HG03064 (cell line): Measurements from ENCODE around the gene ACKR2.
"Not testable (repeated sequence)": the region's sequence is repeated elsewhere in the genome, so short reads cannot be mapped to it uniquely, and the experiment has no call there.

Source experiments
- ATAC-seq: cut with Tn5 transposase; IDR thresholded peaks from one replicate; pipeline ENCODE4 v1.9.1; 2021; ENCODE audit warnings: low read depth; ENCODE audit not compliant: unreplicated experiment

Gene ACKR2

DNA sequence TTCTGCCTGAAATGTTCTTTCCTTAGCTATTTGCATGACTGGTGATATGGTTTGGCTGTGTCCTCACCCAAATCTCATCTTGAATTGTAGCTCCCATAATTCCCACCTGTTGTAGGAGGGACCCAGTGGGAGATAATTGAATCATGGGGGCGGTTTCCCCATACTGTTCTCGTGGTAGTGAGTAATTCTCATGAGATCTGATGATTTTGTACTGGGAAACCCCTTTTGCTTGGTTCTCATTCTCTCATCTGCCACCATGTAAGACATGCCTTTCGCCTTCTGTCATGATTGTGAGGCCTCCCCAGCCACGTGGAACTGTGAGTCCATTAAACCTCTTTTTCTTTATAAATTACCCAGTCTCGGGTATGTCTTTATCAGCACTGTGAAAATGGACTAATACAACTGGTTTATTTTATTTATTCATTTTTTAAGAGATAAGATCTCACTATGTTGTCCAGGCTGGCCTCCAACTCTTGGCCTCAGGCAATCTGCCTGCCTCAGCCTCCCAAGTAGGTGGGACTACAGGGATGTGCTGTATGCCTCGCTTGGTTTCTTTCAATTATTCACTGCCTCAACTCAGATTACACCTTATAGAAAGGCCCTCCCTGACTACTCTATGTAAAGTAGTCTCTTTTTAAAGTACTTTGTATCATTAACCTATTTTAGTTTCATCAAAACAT, 74.1 kb downstream of the ACKR2 start:
- not testable (repeated sequence) for ATAC-seq

DNA sequence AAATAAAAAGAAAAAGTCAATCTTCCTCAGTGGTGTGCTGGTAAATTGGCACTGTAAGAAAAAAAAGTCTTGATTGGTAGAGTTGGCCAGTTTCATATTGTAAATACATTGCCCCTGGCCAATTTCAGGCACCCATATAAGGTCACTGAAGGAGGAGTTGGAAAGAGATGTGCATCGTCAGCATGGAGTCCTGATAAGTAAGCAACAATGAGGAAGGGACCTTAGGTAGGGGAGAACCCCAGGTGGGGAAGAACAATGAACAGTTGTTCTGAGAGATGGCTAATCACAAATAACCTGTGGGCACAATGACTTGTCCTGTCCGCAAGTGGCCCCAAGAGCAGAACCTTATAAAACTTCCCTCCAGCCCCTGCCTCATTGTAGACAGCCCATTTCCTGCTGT, 75.1 kb downstream of the ACKR2 start:
- no peak for ATAC-seq

DNA sequence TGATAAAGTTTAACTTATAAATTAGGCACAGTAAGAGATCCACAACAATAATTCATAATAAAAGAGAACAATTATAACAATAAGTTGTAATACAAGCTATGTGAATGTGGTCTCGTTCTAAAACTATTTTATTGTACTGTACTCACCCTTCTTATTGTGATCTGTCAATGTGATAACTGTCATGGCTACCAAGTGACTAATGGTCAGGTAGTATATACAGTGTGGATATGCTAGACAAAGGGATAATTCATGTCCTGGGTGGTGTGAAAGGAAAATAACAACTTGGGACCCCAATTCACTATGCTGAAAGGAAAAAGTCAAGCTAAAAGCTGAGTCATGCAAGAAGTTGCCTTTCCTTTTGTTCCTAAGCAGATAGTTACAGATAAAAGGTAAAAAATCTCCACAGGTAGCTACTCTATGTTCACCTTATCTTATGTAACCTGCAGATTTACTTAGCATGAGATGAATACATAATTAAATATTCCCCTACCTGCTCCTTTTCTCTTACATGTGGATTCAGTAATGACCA, 77.1 kb downstream of the ACKR2 start:
- no peak for ATAC-seq

DNA sequence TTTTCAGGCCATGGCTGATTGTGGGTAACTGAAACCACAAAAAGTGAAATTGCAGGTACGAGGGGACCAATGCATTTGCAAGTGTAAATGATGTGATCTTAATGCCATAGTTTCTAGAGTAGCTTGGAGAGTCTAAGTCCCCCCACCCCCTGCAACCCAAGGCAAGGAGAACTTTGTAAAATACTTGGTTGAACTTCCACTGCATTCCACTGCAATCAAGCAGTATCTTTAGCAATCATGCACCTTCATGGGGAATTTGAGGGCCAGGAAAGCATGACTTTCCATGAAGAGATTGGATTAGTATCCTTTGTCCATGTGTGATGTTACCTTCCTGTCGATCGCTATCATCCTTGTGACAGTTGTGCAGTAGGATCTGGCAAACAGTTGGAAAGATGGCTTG, 77.8 kb downstream of the ACKR2 start:
- ATAC-seq: no peak

DNA sequence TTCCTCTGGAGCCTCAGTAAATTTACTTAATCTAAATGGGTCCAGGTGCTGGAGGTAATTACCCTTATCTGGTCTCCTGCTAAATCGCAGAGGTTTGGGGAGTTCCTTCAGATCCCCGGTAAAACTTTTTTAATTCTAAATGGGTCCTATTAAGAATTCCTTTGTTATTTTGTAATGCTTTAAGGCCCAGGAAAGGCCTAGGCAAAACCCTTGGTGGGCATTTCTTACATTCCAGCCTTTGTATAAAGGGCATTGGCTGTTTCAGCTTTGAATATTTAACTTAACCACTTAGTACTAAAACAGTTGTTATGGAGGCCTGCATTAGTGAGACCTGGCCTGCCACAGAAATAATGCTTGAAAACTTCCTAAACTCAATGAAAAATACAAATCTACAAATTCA, 81.8 kb downstream of the ACKR2 start:
- ATAC-seq: no peak

DNA sequence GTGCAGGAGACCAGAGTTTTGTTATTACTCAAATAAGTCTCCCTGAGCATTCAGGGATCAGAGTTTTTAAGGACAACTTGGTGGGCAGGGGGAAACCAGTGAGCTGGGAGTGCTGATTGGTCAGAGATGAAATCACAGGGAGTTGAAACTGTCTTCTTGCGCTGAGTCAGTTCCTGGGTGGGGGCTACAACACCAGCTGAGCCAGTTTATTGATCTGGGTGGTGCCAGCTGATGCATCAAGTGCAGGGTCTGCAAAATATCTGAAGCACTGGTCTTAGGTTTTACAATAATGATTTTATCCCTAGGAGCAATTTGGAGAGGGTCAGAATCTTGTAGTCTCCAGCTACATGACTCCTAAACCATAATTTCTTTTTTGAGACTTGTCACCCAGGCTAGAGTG, 82.9 kb downstream of the ACKR2 start:
- ATAC-seq: no peak

DNA sequence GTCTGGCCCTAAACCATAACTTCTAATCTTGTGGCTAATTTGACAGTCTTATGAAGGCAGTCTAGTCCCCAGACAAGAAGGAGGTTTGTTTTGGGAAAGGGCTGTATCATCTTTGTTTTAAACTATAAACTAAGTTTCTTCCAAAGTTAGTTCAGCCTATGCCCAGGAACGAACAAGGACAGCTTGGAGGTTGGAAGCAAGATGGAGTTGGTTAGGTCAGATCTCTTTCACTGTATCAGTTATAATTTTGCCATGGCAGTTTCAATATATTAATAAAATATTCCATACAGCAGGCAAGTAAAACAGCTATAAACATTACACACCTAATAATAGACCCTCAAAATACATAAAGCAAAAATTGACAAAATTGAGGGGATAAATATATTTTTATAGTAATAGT, 83.6 kb downstream of the ACKR2 start:
- no peak for ATAC-seq

DNA sequence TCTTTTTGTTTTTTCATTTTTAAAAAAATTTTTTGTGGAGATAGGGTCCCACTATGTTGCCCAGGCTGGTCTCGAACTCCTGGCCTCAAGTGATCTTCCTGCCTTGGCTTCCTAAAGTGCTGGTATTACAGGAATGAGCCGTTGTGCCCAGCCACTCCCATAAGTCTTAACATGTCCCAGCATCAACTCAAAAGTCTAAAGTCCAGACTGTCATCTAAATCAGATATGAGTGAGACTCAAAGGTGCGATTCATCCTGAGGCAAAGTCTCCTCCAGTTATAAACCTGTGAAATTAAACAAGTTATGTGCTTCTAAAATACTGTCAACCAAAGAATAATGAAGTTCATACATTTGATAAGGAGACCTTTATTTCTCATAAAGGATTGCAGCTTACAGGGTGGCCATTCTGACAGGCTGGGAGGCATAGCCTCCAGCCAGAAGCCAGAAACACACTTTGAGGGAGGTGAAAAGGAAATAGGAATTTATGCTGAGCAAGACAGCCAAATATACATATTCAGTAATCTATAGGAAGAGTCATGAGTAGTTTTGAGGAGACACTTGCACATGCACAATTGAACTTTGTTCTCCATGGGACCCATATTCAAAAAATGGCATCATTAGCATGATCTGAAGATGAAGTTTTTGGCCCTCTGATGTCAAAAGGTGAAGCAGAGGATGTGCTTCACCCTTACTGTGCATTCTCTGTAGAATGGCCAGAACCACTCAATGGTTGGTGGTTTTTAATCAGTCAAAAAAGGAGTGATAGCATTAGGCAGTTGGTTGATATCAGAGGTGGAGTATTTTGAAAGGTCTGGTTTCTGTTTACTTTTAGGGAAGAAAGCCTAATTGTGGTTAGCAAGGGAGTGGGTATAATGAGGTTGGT, 85.7 kb downstream of the ACKR2 start:
- ATAC-seq: no peak

DNA sequence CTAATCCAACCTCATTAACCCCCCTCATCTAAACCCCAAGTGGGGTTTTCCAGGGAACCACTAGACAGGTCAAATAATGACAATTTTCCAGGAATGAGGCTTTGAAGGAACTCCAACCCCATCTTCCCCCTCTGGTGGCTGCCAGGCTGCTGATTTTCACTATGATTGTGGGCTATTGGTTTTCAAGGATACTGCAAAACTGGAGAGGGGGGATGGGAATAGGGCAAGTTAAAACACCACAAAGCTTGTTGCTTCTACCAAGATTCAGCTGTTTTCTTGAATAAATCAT, 86.3 kb downstream of the ACKR2 start:
- no peak for ATAC-seq

DNA sequence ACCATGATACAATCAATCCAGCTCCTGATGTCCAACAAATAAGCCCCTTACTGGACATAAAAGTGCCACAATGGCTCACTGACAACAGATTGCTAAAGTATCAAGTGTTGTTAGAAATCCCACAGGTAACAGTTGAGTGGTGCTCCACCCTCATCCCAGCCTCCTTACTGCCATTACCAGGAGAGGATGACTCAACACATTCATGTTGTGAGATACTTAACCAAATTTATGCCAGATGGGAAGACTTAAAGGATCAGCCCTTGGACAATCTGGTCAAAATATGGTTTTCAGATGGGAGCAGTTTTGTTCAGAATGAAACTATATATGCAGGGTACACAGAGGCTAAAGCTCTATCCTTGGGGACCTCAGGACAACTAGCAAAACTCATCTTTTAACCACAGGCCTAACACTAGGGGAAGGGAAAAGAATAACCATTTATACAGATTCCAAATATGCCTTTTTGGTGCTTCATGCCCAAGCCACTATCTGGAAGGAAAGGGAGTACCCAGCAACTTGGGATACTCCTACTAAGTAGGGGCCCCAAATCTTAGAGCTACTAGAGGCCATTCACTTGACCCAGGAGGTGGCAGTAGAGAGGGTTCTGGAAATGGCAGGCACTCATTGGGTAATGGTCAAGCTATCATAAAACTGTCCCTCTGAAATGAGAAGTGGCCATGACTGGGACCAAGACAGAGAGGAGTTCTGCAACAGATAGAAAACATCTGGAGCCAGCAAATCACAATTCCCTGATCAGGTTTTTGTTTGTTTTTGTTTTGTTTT, 89.8 kb downstream of the ACKR2 start:
- no peak for ATAC-seq

DNA sequence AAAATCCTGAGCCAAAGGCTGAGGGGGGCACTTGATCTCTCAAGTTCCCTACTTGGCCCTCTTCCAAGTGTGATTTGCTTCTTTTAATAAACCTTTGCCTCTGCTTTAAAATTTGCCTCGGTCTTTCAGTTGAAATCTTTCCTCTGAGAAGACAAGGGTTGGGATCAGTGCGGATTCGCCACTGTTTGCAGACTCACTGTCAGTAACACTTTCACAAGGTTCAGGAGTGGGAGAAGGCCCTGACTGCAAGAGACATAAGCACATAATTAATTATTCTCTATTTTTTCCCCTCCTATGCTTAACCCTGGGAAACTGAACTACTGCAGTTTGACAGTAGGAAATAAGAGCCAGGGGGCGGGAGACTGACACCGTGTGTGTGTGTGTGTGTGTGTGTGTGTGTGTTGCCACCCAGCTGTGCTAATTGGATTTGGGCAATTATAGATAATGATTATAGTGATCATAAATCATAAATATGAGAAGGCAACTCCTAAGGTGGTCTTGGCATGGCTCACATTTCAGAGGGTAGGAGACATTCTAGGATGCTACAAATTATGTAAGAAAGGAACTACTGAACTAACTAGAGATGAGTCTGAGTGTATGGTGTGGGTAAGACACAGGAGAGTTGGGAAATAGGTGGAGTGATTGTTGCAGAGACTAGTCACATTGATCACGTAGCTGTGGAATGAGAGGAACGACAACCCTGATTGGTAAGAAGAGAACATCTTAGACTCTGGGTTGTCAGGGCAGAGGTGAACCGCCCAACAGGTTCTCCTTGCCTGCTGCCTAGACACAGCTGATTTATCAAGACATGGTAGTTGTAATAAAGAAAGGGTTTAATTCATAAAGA, 91.2 kb downstream of the ACKR2 start:
- ATAC-seq: no peak

DNA sequence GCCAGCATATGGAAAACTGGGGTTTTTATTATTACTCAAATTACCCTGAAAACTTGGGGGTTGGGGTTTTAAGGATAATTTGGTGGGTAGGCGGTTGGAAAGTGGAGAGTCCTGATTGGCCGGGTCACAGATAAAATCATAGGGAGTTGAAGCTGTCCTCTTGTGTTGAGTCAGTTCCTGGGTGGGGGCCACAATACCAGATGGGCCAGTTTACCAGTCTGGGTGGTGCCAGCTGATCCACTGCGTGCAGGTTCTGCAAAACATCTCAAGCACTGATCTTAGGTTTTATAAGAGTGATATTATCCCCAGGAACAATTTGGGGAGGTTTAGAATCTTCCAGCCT, 91.8 kb downstream of the ACKR2 start:
- ATAC-seq: no peak

DNA sequence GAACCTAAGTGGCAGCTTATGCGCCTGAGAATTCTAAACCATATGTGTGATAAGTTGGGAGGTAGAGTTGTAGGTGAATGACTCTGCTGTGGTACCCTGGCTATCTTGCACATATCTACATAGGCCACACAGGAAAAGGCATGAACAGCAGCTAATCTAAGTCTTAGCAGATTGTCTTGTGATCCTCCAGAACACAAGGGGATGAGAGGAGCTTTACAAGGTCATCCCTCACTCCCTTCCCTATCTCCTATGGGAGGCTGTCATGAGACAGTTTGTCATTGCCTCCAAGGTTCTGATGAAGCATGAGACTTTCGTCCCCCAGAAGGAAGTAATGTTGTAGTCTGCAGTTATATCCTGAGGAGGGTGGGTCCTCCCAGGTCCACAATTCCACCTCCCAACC, 93.0 kb downstream of the ACKR2 start:
- no peak for ATAC-seq

DNA sequence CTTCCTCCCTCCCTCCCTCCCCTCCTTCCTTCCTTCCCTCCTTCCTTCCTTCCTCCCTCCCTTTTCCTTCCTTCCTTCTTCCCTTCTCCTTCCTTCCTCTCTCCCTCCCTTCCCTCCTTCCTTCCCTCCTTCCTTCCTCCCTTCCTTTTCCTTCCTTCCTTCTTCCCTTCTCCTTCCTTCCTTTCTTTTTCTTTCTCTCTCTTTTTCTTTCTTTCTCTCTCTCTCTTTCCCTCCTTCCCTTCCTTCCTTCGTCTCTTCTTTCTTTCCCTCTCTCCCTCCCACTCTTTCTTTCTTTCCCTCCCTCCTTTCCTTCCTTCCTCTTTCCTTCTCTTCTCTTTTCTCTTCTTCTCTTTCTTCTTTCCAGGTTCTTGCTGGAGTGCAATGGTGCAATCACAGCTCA, 94.8 kb downstream of the ACKR2 start:
- no peak for ATAC-seq

DNA sequence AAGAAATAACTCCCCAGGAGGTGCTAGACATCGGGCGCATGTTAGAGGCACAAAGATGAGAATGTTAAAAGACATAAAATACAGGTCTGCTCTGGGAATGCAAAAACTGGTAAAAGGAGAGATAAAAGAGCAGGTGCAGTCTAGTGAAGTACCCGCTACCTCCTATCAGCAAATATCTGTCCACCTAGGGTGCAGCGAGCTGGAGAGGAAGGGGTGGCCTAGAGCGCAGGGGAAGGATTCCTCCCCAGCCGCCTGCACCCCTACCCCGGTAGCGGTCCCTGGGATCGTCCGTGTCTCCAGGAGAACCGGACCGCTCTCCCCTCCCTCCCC, 96.5 kb downstream of the ACKR2 start:
- no peak for ATAC-seq

DNA sequence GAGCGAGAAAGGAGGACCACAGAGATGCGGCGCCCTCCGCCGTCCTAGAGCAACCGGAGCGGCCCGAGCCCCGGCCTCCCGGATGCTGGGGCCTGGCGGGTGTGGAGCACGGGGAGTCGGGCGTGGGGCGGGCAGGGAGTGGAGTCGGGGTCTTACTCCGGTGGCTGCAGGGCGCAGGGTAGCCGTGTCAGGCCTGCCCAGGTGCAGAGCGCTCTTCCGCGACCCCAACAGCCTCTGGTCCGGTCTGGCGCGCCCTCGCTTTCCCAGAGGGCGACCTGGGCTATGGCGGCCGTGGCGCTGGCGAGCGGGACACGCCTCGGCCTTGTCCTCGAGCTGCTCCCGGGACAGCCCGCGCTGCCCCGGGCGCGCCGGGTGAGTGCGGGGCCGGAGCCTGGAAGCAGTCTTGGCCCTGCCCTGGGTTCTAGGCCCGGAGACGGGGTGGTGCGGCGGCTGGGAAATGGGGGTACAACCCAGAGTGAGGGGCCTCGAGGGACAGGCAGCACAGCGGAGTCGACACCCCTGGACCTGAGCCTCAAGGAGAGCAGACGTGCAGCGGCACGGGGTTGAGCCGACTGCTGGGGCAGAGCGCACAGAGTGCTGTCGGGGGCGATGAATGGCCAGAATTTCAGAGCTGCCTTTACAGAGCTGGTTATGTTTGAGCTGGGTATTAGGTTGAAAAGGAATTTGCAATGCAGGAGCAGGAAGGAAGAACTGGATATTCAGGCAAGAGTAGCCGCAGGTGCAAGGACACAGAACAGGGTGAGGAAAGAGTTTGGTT, 97.0 kb downstream of the ACKR2 start, which contains the start of gene ZNF662:
Gene ZNF662 (plus strand): TSS at position 73 of the 778 bp plus-strand sequence. CDS start 1,973 bp downstream, outside the sequence.
- ATAC-seq: no peak

DNA sequence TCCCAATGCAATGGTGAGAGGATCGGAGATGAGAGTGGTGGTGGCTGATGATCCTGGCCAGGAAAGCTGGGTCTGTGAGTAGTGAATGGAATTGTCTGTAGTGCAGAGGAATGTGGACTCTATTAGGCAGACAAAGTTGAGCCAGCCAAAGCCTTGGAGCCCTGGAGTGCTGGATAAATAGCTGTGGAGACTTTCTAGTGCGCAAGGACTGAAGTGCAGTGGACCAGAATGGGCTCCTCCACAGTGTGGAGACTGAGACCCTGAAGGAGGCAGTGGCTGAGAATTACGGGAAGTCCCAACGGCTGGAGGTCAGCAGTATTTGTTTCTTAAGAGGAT, 97.6 kb downstream of the ACKR2 start:
- no peak for ATAC-seq

DNA sequence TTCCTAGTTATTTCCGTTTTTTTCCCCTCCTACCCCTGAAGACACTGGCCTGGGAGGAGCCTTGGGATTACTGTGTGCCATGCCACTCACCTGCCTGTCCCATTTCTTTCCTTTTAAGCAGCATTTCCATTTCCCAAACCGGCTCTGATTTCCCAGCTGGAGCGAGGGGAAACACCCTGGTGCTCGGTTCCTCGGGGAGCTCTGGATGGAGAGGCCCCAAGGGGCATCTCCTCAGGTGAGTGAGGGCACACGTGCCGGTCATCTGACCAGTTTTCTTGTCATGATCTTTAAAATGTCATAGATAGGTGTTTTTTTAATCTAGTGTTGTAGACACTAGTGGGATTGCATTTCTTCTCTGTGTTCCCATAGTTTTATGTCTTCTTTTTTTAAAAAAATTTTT, 99.4 kb downstream of the ACKR2 start:
- no peak for ATAC-seq

DNA sequence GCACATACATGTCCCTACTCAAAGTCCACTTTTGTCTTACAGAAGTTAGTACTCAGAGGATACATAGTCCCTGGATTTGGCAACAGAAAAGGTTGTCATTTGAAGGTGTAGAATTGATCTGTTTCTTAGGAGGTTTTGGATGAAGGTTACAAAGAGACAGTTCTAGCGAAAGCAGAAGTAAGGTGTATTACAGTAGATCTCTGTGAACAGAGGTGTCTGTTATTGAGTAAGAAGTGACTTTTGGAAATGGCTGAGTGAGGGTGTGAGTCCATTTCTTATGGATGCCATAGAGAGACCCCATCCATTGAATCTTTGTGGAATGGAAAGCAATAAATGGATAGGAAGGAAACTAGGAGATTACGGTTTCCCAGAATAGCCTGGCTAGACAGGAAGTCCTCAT, 102.3 kb downstream of the ACKR2 start:
- ATAC-seq: no peak
